Measurements from ENCODE around the gene PRDX3.

The PRDX3 gene

GRCh38 chr10:119129721-119130120 lies 48.9 kb downstream of the PRDX3 start:
- DNase-seq (ENCODE audit: low read depth) = no peak

DNA sequence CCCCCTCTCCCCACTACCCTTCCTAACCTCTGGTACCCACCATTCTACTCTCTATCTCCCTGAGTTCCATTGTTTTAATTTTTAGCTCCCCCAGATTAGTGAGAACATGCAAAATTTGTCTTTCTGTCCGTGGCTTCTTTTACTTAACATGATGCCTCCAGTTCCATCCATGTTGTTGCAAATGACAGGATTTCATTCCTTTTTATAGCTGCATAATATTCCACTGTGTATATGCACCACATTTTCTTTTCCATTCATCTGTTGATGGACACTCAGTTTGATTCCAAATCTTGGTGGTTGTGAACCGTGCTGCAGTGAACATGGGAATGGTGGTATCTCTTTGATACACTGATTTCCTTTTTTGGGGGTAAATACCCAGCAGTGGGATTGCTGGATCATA lies 52.7 kb downstream of the PRDX3 start:
- no peak for DNase-seq (ENCODE audit: low read depth)

DNA sequence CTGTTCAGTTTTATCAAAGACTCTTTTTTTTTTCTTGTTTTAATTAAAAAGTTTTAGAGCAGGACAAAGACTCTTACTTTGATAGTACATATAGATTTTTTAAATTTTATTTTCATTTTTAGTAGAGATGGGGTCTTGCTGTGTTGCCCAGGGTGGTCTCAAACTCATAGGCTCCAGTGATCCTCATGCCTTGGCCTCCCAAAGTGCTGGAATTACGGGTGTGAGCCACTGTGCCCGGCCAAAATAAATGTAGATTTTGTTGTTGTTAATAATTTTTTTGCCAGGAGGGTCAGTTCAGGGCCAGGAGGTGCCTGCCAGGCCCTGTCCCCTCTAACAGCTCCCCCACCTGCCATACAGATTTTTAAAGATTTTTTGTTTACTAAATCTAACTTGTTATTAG lies 57.7 kb downstream of the PRDX3 start:
- no peak for DNase-seq (ENCODE audit: low read depth)

DNA sequence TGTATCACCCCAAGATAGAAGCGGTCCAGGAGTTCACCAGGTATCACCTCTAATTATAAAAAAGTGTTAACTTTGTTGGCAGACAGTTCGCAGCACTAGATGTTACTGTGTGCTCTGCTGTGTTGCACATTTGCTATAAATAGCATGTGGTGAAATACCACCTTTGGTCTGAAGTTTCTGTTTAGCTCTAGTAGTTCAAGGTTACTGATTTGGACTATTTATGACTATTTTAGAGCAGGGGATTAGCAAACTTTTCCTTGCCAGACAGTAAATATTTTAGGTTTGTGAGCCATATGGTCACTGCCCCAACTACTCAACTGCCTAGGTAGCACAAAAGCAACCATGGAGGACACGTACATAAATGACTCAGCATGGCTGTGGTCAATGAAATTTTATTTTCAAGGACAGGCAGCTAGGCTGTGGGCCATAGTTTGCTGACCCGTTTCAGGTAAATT lies 58.2 kb downstream of the PRDX3 start:
- DNase-seq (ENCODE audit: low read depth) = no peak

DNA sequence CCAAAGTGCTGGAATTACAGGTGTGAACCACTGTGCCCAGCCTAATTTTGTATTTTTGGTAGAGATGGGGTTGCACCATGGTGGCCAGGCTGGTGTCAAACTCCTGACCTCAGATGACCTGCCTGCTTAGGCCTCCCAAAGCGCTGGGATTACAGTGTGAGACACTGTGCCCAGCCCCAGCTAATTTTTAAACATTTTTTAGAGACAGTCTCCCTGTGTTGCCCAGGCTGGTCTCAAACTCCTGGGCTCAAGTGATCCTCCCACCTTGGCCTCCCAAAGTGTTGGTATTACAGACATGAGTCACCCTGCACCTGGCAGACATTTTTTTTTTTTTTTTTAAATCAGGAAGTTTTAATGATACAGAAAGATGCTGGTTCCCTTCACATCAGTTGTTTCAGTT lies 59.2 kb downstream of the PRDX3 start:
- DNase-seq (ENCODE audit: low read depth) = no peak

DNA sequence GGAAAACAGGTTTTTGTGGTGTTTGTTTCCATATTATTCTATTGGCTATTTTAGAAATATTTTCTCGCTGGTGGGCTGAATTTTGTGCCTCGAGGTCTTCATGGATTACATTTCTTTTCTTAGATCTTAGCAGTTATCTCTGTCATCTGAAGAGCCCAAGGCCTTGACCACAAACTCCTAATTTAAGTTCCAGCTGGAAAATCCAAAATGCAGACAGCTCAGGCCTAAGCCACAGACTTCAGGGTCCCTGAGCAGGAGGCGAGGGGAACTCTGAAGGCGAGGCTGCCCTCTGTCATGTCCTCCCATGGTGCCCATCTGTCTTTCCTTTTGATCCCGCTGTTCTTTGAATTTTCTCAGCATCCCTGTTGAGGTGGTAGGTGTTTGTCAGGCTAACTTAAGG lies 60.4 kb downstream of the PRDX3 start:
- DNase-seq (ENCODE audit: low read depth) = no peak
